ENCODE measurements around the gene NFATC3.

The NFATC3 gene

GRCh38 chr16:68233085-68233834 is 148.1 kb downstream of the NFATC3 start:
- DNase-seq, result no peak

- DNase-seq, result no peak
Observed at GRCh38 chr16:68233835-68234187, 148.6 kb downstream of the NFATC3 start.

GRCh38 chr16:68234188-68235107 is 149.3 kb downstream of the NFATC3 start:
- DNase-seq, result no peak

GRCh38 chr16:68235108-68235886 is 150.1 kb downstream of the NFATC3 start:
- DNase-seq, result no peak

- DNase-seq, result no peak
Observed at GRCh38 chr16:68235887-68236136, 150.6 kb downstream of the NFATC3 start, which contains the start of gene ESRP2. ESRP2 (minus strand) TSS chr16:68236127; CDS start chr16:68236045, 82 bp downstream.

GRCh38 chr16:68236137-68236825 is 151.1 kb downstream of the NFATC3 start:
- DNase-seq, result peak in 3 of 5 experiments; percentile 34 to 49 (median 38)

GRCh38 chr16:68236826-68237242 is 151.7 kb downstream of the NFATC3 start:
- no peak for DNase-seq

- DNase-seq, result peak; percentile 76 to 86 (median 82)
Observed at GRCh38 chr16:68237243-68238028, 152.3 kb downstream of the NFATC3 start.

- peak in 1 of 5 experiments; percentile 23 for DNase-seq
Observed at GRCh38 chr16:68238029-68238345, 152.8 kb downstream of the NFATC3 start.

GRCh38 chr16:68242085-68242484 is 156.9 kb downstream of the NFATC3 start:
- DNase-seq, result no peak

- DNase-seq, result no peak
Observed at GRCh38 chr16:68242926-68243858, 158.0 kb downstream of the NFATC3 start.

- no peak for DNase-seq
Observed at GRCh38 chr16:68244481-68244902, 159.3 kb downstream of the NFATC3 start.

GRCh38 chr16:68244903-68245853 is 160.0 kb downstream of the NFATC3 start, which contains the start of gene PLA2G15:
PLA2G15 (plus strand) TSS chr16:68245373; CDS start chr16:68245427, 54 bp downstream.
- peak; percentile 88 to 97 (median 95) for DNase-seq

- DNase-seq, result no peak
Observed at GRCh38 chr16:68246121-68246520, 161.0 kb downstream of the NFATC3 start.

- DNase-seq, result no peak
Observed at GRCh38 chr16:68246666-68247065, 161.5 kb downstream of the NFATC3 start.

- DNase-seq, result no peak
Observed at GRCh38 chr16:68247400-68247799, 162.2 kb downstream of the NFATC3 start.

GRCh38 chr16:68247932-68248331 is 162.8 kb downstream of the NFATC3 start:
- no peak for DNase-seq

- no peak for DNase-seq
Observed at GRCh38 chr16:68249371-68249770, 164.2 kb downstream of the NFATC3 start.

- DNase-seq, result no peak
Observed at GRCh38 chr16:68250951-68251350, 165.8 kb downstream of the NFATC3 start.
